ENCODE data around the gene VASP. TPM values are rescaled to one million over a fixed set of nuclear protein-coding genes. Genes with fewer than 3 reads are reported as not detected.

The VASP gene
- total and polyA plus RNA-seq, 9 of the 15 experiments (the other 6 are each of a cell fraction or from before 2014, with no cell fraction given): 16.7 to 261 (median 112) TPM

DNA sequence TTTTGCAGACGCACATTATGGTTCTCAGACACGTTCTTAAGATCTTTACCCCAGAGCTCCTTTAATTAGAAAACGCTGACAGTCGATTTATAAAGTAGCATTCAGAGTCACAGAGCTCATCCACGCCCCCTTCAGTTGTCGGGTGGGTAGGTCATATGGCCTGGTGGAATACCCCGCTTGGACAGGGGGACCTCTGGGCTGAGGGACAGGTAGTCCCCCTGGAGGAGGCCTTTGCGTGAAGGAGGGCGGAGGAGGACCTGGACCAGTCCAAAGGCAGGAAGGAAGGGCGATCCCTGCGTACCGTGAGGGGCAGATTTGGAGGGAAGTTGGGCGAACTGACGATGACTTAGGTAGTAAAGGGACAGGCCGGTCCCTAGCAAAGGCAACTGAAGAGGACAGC lies 20.5 kb downstream of the VASP start (continued):
- TF ChIP-seq, protein P1, sequence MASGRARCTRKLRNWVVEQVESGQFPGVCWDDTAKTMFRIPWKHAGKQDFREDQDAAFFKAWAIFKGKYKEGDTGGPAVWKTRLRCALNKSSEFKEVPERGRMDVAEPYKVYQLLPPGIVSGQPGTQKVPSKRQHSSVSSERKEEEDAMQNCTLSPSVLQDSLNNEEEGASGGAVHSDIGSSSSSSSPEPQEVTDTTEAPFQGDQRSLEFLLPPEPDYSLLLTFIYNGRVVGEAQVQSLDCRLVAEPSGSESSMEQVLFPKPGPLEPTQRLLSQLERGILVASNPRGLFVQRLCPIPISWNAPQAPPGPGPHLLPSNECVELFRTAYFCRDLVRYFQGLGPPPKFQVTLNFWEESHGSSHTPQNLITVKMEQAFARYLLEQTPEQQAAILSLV (tag; IDR thresholded peaks at IDR 0.05): no peak
- TF ChIP-seq STAG1 (CRISPR knock-in tag; IDR thresholded peaks at IDR 0.05; ENCODE audit: borderline replicate concordance): no peak
- no peak for TF ChIP-seq CEBPG (CRISPR knock-in tag; IDR thresholded peaks at IDR 0.05)
- no peak for TF ChIP-seq CEBPG (tag; conservative IDR thresholded peaks at IDR 0.05 in 1 of 2, IDR thresholded peaks at IDR 0.05 in 1 of 2)
- no peak for TF ChIP-seq ZSCAN29 (IDR thresholded peaks at IDR 0.05)
- TF ChIP-seq KDM2B (CRISPR knock-in tag; IDR thresholded peaks at IDR 0.05): no peak
- no peak for TF ChIP-seq ZBTB8A (IDR thresholded peaks at IDR 0.05; ENCODE audit: partially characterized antibody)
- TF ChIP-seq HDGF (IDR thresholded peaks at IDR 0.05): no peak
- TF ChIP-seq, protein P2, sequence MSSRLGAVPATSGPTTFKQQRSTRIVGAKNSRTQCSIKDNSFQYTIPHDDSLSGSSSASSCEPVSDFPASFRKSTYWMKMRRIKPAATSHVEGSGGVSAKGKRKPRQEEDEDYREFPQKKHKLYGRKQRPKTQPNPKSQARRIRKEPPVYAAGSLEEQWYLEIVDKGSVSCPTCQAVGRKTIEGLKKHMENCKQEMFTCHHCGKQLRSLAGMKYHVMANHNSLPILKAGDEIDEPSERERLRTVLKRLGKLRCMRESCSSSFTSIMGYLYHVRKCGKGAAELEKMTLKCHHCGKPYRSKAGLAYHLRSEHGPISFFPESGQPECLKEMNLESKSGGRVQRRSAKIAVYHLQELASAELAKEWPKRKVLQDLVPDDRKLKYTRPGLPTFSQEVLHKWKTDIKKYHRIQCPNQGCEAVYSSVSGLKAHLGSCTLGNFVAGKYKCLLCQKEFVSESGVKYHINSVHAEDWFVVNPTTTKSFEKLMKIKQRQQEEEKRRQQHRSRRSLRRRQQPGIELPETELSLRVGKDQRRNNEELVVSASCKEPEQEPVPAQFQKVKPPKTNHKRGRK (tag; IDR thresholded peaks at IDR 0.05): no peak
- TF ChIP-seq ZNF318 (IDR thresholded peaks at IDR 0.05; ENCODE audit: borderline replicate concordance in 1 of 2, low read depth in 1 of 2): no peak
- no peak for TF ChIP-seq ZNF408 (CRISPR knock-in tag; IDR thresholded peaks at IDR 0.05; ENCODE audit: low read depth)
- TF ChIP-seq TRIM25 (IDR thresholded peaks at IDR 0.05; ENCODE audit: borderline replicate concordance): no peak
- TF ChIP-seq SNRNP70 (optimal IDR thresholded peaks at IDR 0.05; ENCODE audit: low read depth, low read length): no peak
- no peak for TF ChIP-seq TEAD4 (IDR thresholded peaks at IDR 0.05; ENCODE audit: low read length)
- no peak for TF ChIP-seq TEAD4 (CRISPR knock-in tag; IDR thresholded peaks at IDR 0.05; ENCODE audit: borderline replicate concordance)
- TF ChIP-seq JUND (IDR thresholded peaks at IDR 0.05; ENCODE audit: borderline replicate concordance, low read depth, low read length): no peak
- no peak for TF ChIP-seq JUND (tag; IDR thresholded peaks at IDR 0.05; ENCODE audit: borderline replicate concordance, low read depth, low read length)
- no peak for TF ChIP-seq MTA2 (IDR thresholded peaks at IDR 0.05; ENCODE audit: low read depth)

All from K562 (cell line).